Lower leg skin (tissue), 4 donors: ENCODE measurements around the gene PRAME. TPM values are rescaled to one million over a fixed set of nuclear protein-coding genes. Genes with fewer than 3 reads are reported as not detected.

ENCODE experiments used
- DNase-seq, 2 donors: peaks; one replicate each; pipeline ENCODE4 v3.0.0-alpha.2; 2019; ENCODE audit warnings: low spot score in 2 of 2
- H3K4me3 ChIP-seq: fragments of 200-600 bp; sonication (generic); 2 replicates; pipeline ENCODE4 v1.5.1; 2017; ENCODE audit warnings: mild to moderate bottlenecking, low read depth; ENCODE audit not compliant: poor library complexity, severe bottlenecking
- POLR2A ChIP-seq, 2 donors: fragments of 450-650 bp; IDR thresholded peaks; one replicate each; pipeline ENCODE4 v1.6.1; 2016 to 2017; ENCODE audit warnings: antibody characterized with exemption in 2 of 2, mild to moderate bottlenecking in 1 of 2, moderate library complexity in 1 of 2
- WGBS, 2 donors: methylation state at CpG; one replicate each; pipeline ENCODE4 v1.1.5; 2018; 5-methylcytosine and 5-hydroxymethylcytosine counted together
- intact Hi-C: fragments of 100-400 bp; cut with DNase I; formaldehyde crosslinking; loops from one replicate; pipeline ENCODE4 v1.15.0; 2023; ENCODE audit warnings: low total_unique reads
- total RNA-seq, 4 donors: library from RNA; depleted of rRNA; stranded (reverse); fragments of >200 nt; gene quantifications; one replicate each; pipeline ENCODE4 v1.1.0, GENCODE V29; 2016
- TF ChIP-seq, protein P1 (sequence below), 3 donors: fragments of 450-650 bp; IDR thresholded peaks; one replicate each; pipeline ENCODE4 v1.5.1; 2016; ENCODE audit warnings: antibody characterized with exemption in 3 of 3, mild to moderate bottlenecking in 3 of 3, moderate library complexity in 2 of 3

Gene PRAME
- total RNA-seq, 4 donors from 2014 or later, result not detected

DNA sequence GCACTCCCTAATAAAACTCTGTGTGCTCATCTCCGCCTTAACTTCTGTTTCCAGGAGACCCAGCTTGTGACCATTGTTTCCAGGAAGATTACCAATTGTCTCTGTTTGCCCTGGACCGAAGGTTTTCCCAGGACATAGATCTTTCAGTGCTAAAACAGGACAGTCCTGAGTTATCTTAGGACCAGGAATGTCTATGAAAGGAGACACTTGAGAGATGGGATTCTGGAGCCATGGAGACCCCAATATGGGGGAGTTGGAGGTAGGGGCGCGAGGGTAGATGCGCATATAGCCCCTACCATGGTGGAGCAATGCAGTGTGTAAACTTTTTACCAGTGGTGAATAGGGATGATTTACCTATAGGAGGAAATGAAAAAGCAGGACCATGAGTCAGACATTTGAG, 10.2 kb upstream of the PRAME start:
- no peak for DNase-seq
- TF ChIP-seq, protein P1, sequence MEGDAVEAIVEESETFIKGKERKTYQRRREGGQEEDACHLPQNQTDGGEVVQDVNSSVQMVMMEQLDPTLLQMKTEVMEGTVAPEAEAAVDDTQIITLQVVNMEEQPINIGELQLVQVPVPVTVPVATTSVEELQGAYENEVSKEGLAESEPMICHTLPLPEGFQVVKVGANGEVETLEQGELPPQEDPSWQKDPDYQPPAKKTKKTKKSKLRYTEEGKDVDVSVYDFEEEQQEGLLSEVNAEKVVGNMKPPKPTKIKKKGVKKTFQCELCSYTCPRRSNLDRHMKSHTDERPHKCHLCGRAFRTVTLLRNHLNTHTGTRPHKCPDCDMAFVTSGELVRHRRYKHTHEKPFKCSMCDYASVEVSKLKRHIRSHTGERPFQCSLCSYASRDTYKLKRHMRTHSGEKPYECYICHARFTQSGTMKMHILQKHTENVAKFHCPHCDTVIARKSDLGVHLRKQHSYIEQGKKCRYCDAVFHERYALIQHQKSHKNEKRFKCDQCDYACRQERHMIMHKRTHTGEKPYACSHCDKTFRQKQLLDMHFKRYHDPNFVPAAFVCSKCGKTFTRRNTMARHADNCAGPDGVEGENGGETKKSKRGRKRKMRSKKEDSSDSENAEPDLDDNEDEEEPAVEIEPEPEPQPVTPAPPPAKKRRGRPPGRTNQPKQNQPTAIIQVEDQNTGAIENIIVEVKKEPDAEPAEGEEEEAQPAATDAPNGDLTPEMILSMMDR (IDR thresholded peaks at IDR 0.05), result no peak
- no peak for TF ChIP-seq POLR2A (IDR thresholded peaks at IDR 0.05)
- H3K4me3 ChIP-seq, result no peak overlapping the region
- intact Hi-C loops, result no loop called here
- WGBS, 2 donors, result 86 to 89% methylated on average over 5 of the region's 5 CpGs

DNA sequence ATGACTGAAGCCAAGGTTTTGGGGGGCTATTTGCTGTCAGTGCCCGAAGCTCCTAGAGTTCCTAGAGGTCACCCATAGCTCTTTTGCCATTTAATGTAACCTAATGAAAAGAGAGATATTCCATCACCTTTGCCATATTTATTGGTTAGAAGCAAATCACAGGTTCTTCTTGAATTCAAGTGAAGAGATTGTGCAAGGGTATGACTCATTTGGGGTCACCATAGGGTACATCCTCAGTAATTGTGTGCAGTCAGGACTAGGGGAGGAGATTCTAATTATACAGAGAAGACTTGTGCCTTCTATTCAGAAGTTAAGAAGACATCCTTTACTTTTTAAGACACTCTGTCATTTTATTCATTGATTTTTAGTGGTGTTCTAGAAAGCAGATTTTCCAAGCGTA, 6.9 kb upstream of the PRAME start:
- intact Hi-C loops, result no loop called here
- DNase-seq, result peak in 1 of 2 donors; percentile 17
- 91 to 93% methylated on average over 2 of the region's 2 CpGs for WGBS, 2 donors
- no peak for TF ChIP-seq POLR2A (IDR thresholded peaks at IDR 0.05)
- TF ChIP-seq, protein P1 (IDR thresholded peaks at IDR 0.05), result no peak
- no peak overlapping the region for H3K4me3 ChIP-seq

DNA sequence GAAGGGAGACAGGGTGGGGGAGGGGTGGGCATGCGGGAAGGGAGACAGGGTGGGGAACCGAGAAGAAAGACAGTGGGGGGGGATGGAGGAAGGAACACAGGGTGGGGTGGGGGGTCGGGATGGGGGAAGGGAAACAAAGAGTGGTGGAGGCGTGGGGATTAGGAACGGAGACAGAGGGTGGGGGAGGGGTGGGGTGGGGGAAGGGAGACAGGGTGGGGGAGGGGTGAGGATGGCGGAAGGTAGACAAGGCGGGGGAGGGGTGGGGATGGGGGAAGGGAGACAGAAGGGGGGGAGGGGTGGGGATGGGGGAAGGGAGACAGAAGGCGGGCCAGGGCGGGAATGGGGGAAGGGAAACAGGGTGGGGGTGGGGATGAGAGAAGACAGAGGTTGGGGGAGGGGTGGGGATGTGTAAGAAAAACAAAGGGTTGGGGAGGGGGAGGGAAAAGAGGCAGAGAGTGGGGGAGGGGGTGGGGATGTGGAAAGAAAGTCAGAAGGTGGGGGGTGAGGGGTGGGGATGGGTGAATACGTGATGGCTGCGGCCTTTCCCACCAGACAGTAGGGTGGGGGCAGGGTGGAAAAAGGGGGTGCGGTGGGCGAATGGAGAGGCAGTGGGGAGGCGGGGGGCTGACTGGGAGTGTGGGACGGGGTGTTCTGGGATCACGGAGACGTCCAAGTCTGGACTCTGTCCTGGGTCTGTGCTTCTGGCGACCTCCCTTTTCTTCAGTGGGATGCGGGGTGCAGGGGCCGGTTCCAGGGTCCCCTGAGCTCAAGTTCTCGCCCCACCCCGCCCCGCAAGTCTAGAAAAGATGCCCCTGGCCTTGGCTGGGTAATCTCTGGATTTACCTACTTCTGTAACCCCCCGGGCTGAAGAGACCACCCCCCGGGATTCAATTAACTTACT, 744 bp downstream of the PRAME start:
- intact Hi-C loops, result no loop called here
- H3K4me3 ChIP-seq, result peak overlapping the region; percentile 38
- DNase-seq, result no peak
- TF ChIP-seq POLR2A (IDR thresholded peaks at IDR 0.05), result no peak
- TF ChIP-seq, protein P1 (IDR thresholded peaks at IDR 0.05), result no peak
- 85 to 86% methylated on average over 15 to 16 of the region's 25 CpGs for WGBS, 2 donors

DNA sequence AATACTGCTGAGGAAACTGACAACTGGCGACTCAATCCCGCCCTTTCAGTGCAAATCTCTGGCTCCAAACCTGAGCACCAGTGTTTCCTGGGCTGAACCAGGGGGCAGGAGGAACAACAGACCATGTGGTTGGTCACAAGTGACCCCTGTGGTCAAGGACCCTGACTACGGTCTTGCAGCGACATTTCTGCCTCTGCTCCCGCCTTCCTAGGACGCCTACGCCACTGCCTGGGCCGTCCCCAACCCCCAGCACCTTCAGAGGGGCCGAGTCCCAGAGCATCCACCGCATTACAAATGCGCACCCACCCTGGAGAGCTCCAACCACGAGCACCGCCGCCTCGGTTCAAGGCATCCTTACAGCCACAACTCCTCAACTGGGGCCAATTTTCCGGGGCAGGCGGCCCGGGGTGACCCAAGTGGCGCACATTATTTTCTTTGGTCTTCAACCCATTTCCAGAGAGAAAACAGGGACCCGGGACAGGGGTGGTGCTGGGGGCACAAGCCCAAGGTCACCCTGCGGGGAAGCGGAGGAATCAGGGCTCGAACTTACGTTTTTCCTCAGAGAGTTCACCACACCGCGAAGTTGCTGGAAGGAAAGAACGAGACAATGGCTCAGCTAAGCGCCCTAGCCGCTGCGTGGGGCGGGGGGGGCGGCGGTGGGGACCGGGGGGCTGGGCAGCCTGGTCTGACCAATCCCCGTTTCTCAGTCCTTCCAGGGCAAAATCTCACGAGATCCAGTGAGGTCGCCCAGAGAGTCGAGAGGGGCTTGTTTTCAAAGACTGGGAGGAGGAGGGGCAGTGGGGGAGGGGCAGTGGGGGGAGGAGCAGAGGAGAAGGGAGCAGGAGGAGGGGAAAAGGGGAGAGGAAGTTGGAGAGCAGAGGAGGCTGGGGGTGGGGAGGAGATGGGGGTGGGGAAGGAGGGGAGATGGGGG, 1.8 kb downstream of the PRAME start:
- TF ChIP-seq, protein P1 (IDR thresholded peaks at IDR 0.05), result no peak
- no peak for TF ChIP-seq POLR2A (IDR thresholded peaks at IDR 0.05)
- intact Hi-C loops, result no loop called here
- DNase-seq, result no peak
- peak overlapping the region; percentile 28 for H3K4me3 ChIP-seq
- WGBS, 2 donors, result 93 to 94% methylated on average over 37 to 38 of the region's 38 CpGs

DNA sequence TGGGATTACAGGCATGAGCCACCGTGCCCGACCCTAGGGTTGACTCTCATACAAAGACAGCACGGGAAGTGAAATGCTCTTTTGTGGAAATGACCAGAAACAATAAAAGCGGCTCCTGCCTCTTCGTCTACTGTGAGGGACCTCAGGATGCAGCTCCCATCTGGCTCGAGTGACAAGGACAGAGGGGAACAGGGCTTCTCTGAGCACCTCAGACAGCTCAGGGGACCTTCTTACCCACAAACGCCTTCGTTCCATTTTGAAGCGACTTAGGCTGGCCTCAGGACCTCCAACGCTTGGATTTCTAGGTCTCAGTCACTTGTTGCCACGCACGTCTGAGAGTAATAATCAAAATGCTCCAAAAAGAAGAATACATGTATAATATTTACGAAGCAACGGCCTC, 2.5 kb downstream of the PRAME start:
- TF ChIP-seq POLR2A (IDR thresholded peaks at IDR 0.05), result no peak
- TF ChIP-seq, protein P1 (IDR thresholded peaks at IDR 0.05), result no peak
- intact Hi-C loops, result no loop called here
- WGBS, 2 donors, result 88 to 95% methylated on average over 14 of the region's 14 CpGs
- DNase-seq, result no peak
- H3K4me3 ChIP-seq, result peak overlapping the region; percentile 28
